SU-DHL-6 (cell line): ENCODE data around the gene MICAL3.

Experiments used
- H2AFZ ChIP-seq: fragments of 200-600 bp; sonication (generic); 2 replicates; pipeline ENCODE4 v1.6.1; 2014; ENCODE audit warnings: low read depth, mild to moderate bottlenecking, moderate library complexity, mixed read lengths, antibody characterized with exemption, low read length; ENCODE audit not compliant: severe bottlenecking
- H3F3A ChIP-seq: fragments of 200-600 bp; shearing (Covaris generic); 2 replicates; pipeline ENCODE4 v1.6.0; 2016; ENCODE audit warnings: antibody characterized with exemption, mild to moderate bottlenecking; ENCODE audit not compliant: insufficient read depth
- H3K27ac ChIP-seq: fragments of 200-600 bp; sonication (generic); 2 replicates; pipeline ENCODE4 v1.5.1; 2016; ENCODE audit warnings: low read depth, mild to moderate bottlenecking, low read length, moderate library complexity, mixed read lengths
- H3K27me3 ChIP-seq: fragments of 200-600 bp; sonication (generic), shearing (Covaris generic); 2 replicates; pipeline ENCODE4 v1.6.0; 2014; ENCODE audit warnings: mild to moderate bottlenecking, low read length
- H3K36me3 ChIP-seq: fragments of 200-600 bp; sonication (generic); 2 replicates; pipeline ENCODE4 v1.6.1; 2014; ENCODE audit warnings: mild to moderate bottlenecking, low read length, mixed read lengths
- H3K4me2 ChIP-seq: fragments of 300-600, 200-600 bp; shearing (Covaris generic), sonication (generic); 2 replicates; pipeline ENCODE4 v1.6.0; 2014; ENCODE audit warnings: low read length, low read depth, mild to moderate bottlenecking; ENCODE audit not compliant: poor library complexity, severe bottlenecking
- H3K4me3 ChIP-seq: fragments of 200-600 bp; sonication (generic); 2 replicates; pipeline ENCODE4 v1.5.1; 2014; ENCODE audit warnings: antibody characterized with exemption, low read length, mild to moderate bottlenecking, mixed read lengths; ENCODE audit not compliant: insufficient read depth, poor library complexity, severe bottlenecking
- H3K79me2 ChIP-seq: fragments of 200-600 bp; sonication (generic); 2 replicates; pipeline ENCODE4 v1.6.1; 2014; ENCODE audit warnings: mild to moderate bottlenecking, low read length, moderate library complexity; ENCODE audit not compliant: insufficient read depth
- H3K9ac ChIP-seq: fragments of 200-600 bp; sonication (generic); 2 replicates; pipeline ENCODE4 v1.7.0; 2014; ENCODE audit warnings: mild to moderate bottlenecking, low read length
- H3K9me2 ChIP-seq: fragments of 200-600 bp; sonication (generic); replicated peaks from 2 replicates; pipeline ENCODE4 v1.6.1; 2014; ENCODE audit warnings: low read length; ENCODE audit not compliant: insufficient read depth
- H3K9me3 ChIP-seq: fragments of 200-600 bp; sonication (generic); 2 replicates; pipeline ENCODE4 v1.6.1; 2014; ENCODE audit warnings: low read length, mixed read lengths; ENCODE audit not compliant: insufficient read depth
- H4K20me1 ChIP-seq: fragments of 200-600 bp; sonication (generic); 2 replicates; pipeline ENCODE4 v1.6.1; 2014; ENCODE audit warnings: low read depth, mild to moderate bottlenecking, antibody characterized with exemption, low read length, moderate library complexity, mixed read lengths
- CTCF ChIP-seq: fragments of 200-600 bp; sonication (generic); IDR thresholded peaks from one replicate; pipeline ENCODE4 v1.5.1; 2017; ENCODE audit warnings: antibody characterized with exemption, mild to moderate bottlenecking, low read length, moderate library complexity; ENCODE audit not compliant: insufficient read depth, poor library complexity, severe bottlenecking
- EZH2phosphoT487 ChIP-seq: fragments of 200-600 bp; sonication (generic), shearing (Covaris generic); conservative IDR thresholded peaks from 2 replicates; pipeline ENCODE4 v1.6.1; 2018; ENCODE audit warnings: mild to moderate bottlenecking, antibody characterized with exemption, low read length, moderate library complexity, mixed read lengths

Gene MICAL3

GRCh38 chr22:17779286-17780115 is 244.9 kb downstream of the MICAL3 start:
- no peaks in the 10 kb centered on the region for H3K36me3 ChIP-seq
- no peaks in the 10 kb centered on the region for H4K20me1 ChIP-seq
- H3F3A ChIP-seq = peaks cover 4% of the 10 kb centered on the region; the same call in 1 of the 2 replicates
- H2AFZ ChIP-seq = no peak overlapping the region
- H3K4me3 ChIP-seq = no peak overlapping the region
- H3K4me2 ChIP-seq = no peak overlapping the region
- H3K9me2 ChIP-seq = no peaks in the 10 kb centered on the region
- H3K9me3 ChIP-seq = no peaks in the 10 kb centered on the region
- no peak overlapping the region for H3K9ac ChIP-seq
- no peak for TF ChIP-seq CTCF
- no peak for TF ChIP-seq EZH2phosphoT487
- H3K79me2 ChIP-seq = no peaks in the 10 kb centered on the region
- no peak overlapping the region for H3K27ac ChIP-seq
- H3K27me3 ChIP-seq = no peaks in the 10 kb centered on the region

- Histone ChIP-seq H3K4me2 (no peak overlapping the region), H3F3A (peaks cover 5% of the 10 kb centered on the region; the same call in 1 of the 2 replicates), H3K79me2 (no peaks in the 10 kb centered on the region; the same call in 1 of the 2 replicates), H3K4me3 (no peak overlapping the region), H3K9me3 (no peaks in the 10 kb centered on the region), H2AFZ (no peak overlapping the region), H4K20me1 (no peaks in the 10 kb centered on the region), H3K9ac (no peak overlapping the region), H3K9me2 (no peaks in the 10 kb centered on the region), H3K27ac (no peak overlapping the region), H3K36me3 (no peaks in the 10 kb centered on the region), H3K27me3 (no peaks in the 10 kb centered on the region)
- TF ChIP-seq CTCF = no peak
- TF ChIP-seq EZH2phosphoT487 = no peak
Measured at GRCh38 chr22:17778412-17778976, 245.9 kb downstream of the MICAL3 start.

- TF ChIP-seq CTCF (no peak), EZH2phosphoT487 (no peak)
- Histone ChIP-seq H3K9ac (peak overlapping the region; percentile 58), H2AFZ (no peak overlapping the region), H3K79me2 (no peaks in the 10 kb centered on the region; the same call in 1 of the 2 replicates), H3K9me3 (no peaks in the 10 kb centered on the region), H3K4me3 (peak overlapping the region; percentile 40), H3F3A (peaks cover 5% of the 10 kb centered on the region; the same call in 1 of the 2 replicates), H3K27me3 (no peaks in the 10 kb centered on the region), H3K36me3 (no peaks in the 10 kb centered on the region), H3K27ac (no peak overlapping the region), H3K9me2 (no peaks in the 10 kb centered on the region), H4K20me1 (no peaks in the 10 kb centered on the region), H3K4me2 (peak overlapping the region; percentile 53)
Measured at GRCh38 chr22:17777717-17778044, 246.7 kb downstream of the MICAL3 start.
